K562 (cell line): Measurements from ENCODE around the gene RNF4. TPM values are rescaled to one million over a fixed set of nuclear protein-coding genes. Genes with fewer than 3 reads are reported as not detected.

ENCODE experiments used
- ATF2 ChIP-seq: sonication (generic); formaldehyde crosslinking; IDR thresholded peaks from 2 replicates; pipeline ENCODE4 v1.8.1; 2022; ENCODE audit warnings: missing genetic modification reagents
- BHLHE40 ChIP-seq: IDR thresholded peaks from 2 replicates; pipeline ENCODE4 v1.6.1; 2011; ENCODE audit warnings: low read length, improper control_type of control experiment
- NRF1 ChIP-seq, 2 experiments: fragments of 450-650 bp; IDR thresholded peaks in 1 of 2; conservative IDR thresholded peaks in 1 of 2; 2 replicates each; pipeline ENCODE4 v1.6.1; 2014; ENCODE audit warnings: mild to moderate bottlenecking in 2 of 2
- PHF8 ChIP-seq: fragments of 200-600 bp; sonication (generic); IDR thresholded peaks from 2 replicates; pipeline ENCODE4 v1.6.1; 2012; ENCODE audit warnings: mixed run types, mild to moderate bottlenecking, inconsistent platforms, low read length, moderate library complexity, borderline replicate concordance
- RB1 ChIP-seq: fragments of 450-650 bp; IDR thresholded peaks from 2 replicates; pipeline ENCODE4 v1.6.1; 2017; ENCODE audit warnings: low read depth, mild to moderate bottlenecking
- SAFB ChIP-seq: fragments of 200-400 bp; formaldehyde crosslinking; IDR thresholded peaks from 2 replicates; pipeline ENCODE4 v1.6.1; 2017; ENCODE audit warnings: low read depth, low read length, borderline replicate concordance
- SIN3A ChIP-seq, 2 experiments: fragments of 150-350 bp in 1 of 2; IDR thresholded peaks; 2 replicates each; pipeline ENCODE4 v1.6.1; 2011 to 2016; ENCODE audit warnings: borderline replicate concordance in 2 of 2, low read depth in 2 of 2, low read length in 2 of 2, mild to moderate bottlenecking in 2 of 2, moderate library complexity in 2 of 2; ENCODE audit not compliant: control insufficient read depth in 1 of 2
- SMAD4 ChIP-seq: fragments of 250-450 bp; sonication (Bioruptor Pico); conservative IDR thresholded peaks from 2 replicates; pipeline ENCODE4 v1.8.0; 2021; ENCODE audit warnings: inconsistent platforms, mild to moderate bottlenecking, moderate library complexity
- TRIM28 ChIP-seq: fragments of 450-650 bp; IDR thresholded peaks from 2 replicates; pipeline ENCODE4 v1.6.1; 2017
- YY1 ChIP-seq, 3 experiments: IDR thresholded peaks; 2 replicates each; pipeline ENCODE4 v1.6.1; 2011; ENCODE audit warnings: low read length in 2 of 3, mild to moderate bottlenecking in 2 of 3, moderate library complexity in 2 of 3, borderline replicate concordance in 1 of 3, control low read depth in 1 of 3, low read depth in 1 of 3; ENCODE audit not compliant: insufficient read depth in 3 of 3, insufficient replicate concordance in 2 of 3, control insufficient read depth in 1 of 3, insufficient read length in 1 of 3; ENCODE audit errors: extremely low read depth in 1 of 3
- ZBTB12 ChIP-seq: fragments of 250-450 bp; sonication (Bioruptor Pico); IDR thresholded peaks from 2 replicates; pipeline ENCODE4 v1.4.0; 2020
- ZNF408 ChIP-seq: fragments of 250-450 bp; sonication (Bioruptor Pico); IDR thresholded peaks from 2 replicates; pipeline ENCODE4 v1.4.0; 2020; ENCODE audit warnings: low read depth, mild to moderate bottlenecking, moderate library complexity
- ZNF41 ChIP-seq: fragments of 250-450 bp; sonication (Bioruptor Pico); conservative IDR thresholded peaks from 2 replicates; pipeline ENCODE4 v1.4.0; 2020; ENCODE audit warnings: mild to moderate bottlenecking
- polyA plus RNA-seq, 8 experiments: library from polyadenylated mRNA; depleted of rRNA in 4 of 8; stranded (reverse) in 5 of 8; unstranded in 3 of 8; fragments of >200 nt; fragmentation: Nextera tagmentation in 2 of 8; fragmentation: Illumina TruSeq in 1 of 8; extraction: Ambion mirVana in 2 of 8; extraction: Trizol in 1 of 8; gene quantifications; 2 replicates each; pipeline versions ENCODE4 v1.2.1 to v1.2.3, GENCODE V29; 2011 to 2014; ENCODE audit warnings: inconsistent platforms in 1 of 8, missing spikeins in 1 of 8
- total RNA-seq, 7 experiments: library from RNA; depleted of rRNA in 6 of 7; stranded (reverse); fragments of >200 nt in 6 of 7; fragmentation: Illumina TruSeq in 2 of 7; extraction: Trizol in 2 of 7; gene quantifications; 2 replicates each; pipeline versions ENCODE4 v1.2.1 to v1.2.3, GENCODE V29; 2011 to 2021; ENCODE audit warnings: low replicate concordance in 1 of 7
- TF ChIP-seq, protein P1 (sequence below): conservative IDR thresholded peaks from 2 replicates; pipeline ENCODE4 v1.6.1; 2011; ENCODE audit warnings: low read depth, mild to moderate bottlenecking, low read length; ENCODE audit not compliant: control insufficient read depth

The RNF4 gene
- total and polyA plus RNA-seq, 9 of the 15 experiments (the other 6 are each of a cell fraction or from before 2014, with no cell fraction given): 19.2 to 59.3 (median 44.8) TPM

- TF ChIP-seq RB1 (peak; percentile 58; the same call in 1 of the 2 replicates), ZNF408 (CRISPR knock-in tag) (no peak), TRIM28 (no peak), BHLHE40 (peak; percentile 79), ATF2 (CRISPR knock-in tag) (peak; percentile 60; the same call in 1 of the 2 replicates), SIN3A (IDR thresholded peaks at IDR 0.05; ENCODE audit: borderline replicate concordance in 2 of 2, control insufficient read depth in 1 of 2, low read depth in 2 of 2, low read length in 2 of 2) (peak in 1 of 2 experiments; percentile 30; a peak in 1 of 4 replicates), SAFB (0 out of 2 replicates have a peak, but pooled peaks have one; percentile 13), PHF8 (peak; percentile 33; the same call in 1 of the 2 replicates), ZNF41 (CRISPR knock-in tag) (no peak), YY1 (IDR thresholded peaks at IDR 0.05; ENCODE audit: borderline replicate concordance in 1 of 3, control insufficient read depth in 1 of 3, extremely low read depth in 1 of 3, insufficient read depth in 3 of 3, insufficient read length in 1 of 3, insufficient replicate concordance in 2 of 3, low read depth in 1 of 3, low read length in 2 of 3) (peak in 2 of 3 experiments; percentile 10 to 48), SMAD4 (0 out of 2 replicates have a peak, but pooled peaks have one; percentile 33), ZBTB12 (CRISPR knock-in tag) (no peak), NRF1 (conservative IDR thresholded peaks at IDR 0.05 in 1 of 2, IDR thresholded peaks at IDR 0.05 in 1 of 2) (peak in 1 of 2 experiments; percentile 63; a peak in 2 of 4 replicates)
- TF ChIP-seq, protein P1, sequence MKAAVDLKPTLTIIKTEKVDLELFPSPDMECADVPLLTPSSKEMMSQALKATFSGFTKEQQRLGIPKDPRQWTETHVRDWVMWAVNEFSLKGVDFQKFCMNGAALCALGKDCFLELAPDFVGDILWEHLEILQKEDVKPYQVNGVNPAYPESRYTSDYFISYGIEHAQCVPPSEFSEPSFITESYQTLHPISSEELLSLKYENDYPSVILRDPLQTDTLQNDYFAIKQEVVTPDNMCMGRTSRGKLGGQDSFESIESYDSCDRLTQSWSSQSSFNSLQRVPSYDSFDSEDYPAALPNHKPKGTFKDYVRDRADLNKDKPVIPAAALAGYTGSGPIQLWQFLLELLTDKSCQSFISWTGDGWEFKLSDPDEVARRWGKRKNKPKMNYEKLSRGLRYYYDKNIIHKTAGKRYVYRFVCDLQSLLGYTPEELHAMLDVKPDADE: peak; percentile 58; the same call in 1 of the 2 replicates
These were observed 6.5 kb upstream of the RNF4 start (continued) for GRCh38 chr4:2462218-2462991.
